Activated T-helper 17 cell treated with anti-CD3 and anti-CD28 coated beads, Interleukin-2, amount 50 U/mL, for 72 hours (primary cell): ENCODE data around the gene ATP6V1G1. TPM values are rescaled to one million over a fixed set of nuclear protein-coding genes. Genes with fewer than 3 reads are reported as not detected.
A peak's percentile ranks its signal among the peaks of the same experiment; 100 is the strongest.
"Not testable (repeated sequence)": the region's sequence is repeated elsewhere in the genome, so short reads cannot be mapped to it uniquely, and the experiment has no call there.

Experiments
- ATAC-seq: fragments of 150-1000 bp; cut with Tn5 transposase; replicated peaks from 2 replicates; pipeline ENCODE4 v1.10.0; 2021; ENCODE audit warnings: mild to moderate bottlenecking, moderate library complexity
- H3K27ac Mint-ChIP-seq: one replicate; pipeline ENCODE4 v1.8.0; 2022; ENCODE audit warnings: mixed read lengths
- H3K27me3 Mint-ChIP-seq: one replicate; pipeline ENCODE4 v1.8.0; 2022; ENCODE audit warnings: mixed read lengths
- H3K36me3 Mint-ChIP-seq: one replicate; pipeline ENCODE4 v1.8.0; 2022; ENCODE audit warnings: low read depth, mild to moderate bottlenecking, mixed read lengths
- H3K4me1 Mint-ChIP-seq: one replicate; pipeline ENCODE4 v1.8.0; 2022; ENCODE audit warnings: mixed read lengths
- H3K4me3 Mint-ChIP-seq: one replicate; pipeline ENCODE4 v1.8.0; 2022; ENCODE audit warnings: mild to moderate bottlenecking, mixed read lengths
- H3K9me3 Mint-ChIP-seq: one replicate; pipeline ENCODE4 v1.8.0; 2022; ENCODE audit warnings: mixed read lengths
- total RNA-seq, 2 donors: library from RNA; stranded (reverse); gene quantifications; one replicate each; pipeline ENCODE4 v1.2.3, GENCODE V29; 2022

The ATP6V1G1 gene
- total RNA-seq, 2 donors from 2014 or later: 33.5 to 37.9 TPM

- no peak for ATAC-seq
- Mint-ChIP-seq H3K27ac (no peak overlapping the region), H3K4me3 (no peak overlapping the region), H3K27me3 (peaks cover 17% of the 10 kb centered on the region), H3K4me1 (no peaks in the 10 kb centered on the region), H3K9me3 (peaks cover under 1% of the 10 kb centered on the region), H3K36me3 (no peaks in the 10 kb centered on the region)
Observed at GRCh38 chr9:114561771-114562170, 25.8 kb upstream of the ATP6V1G1 start.

- H3K4me3 Mint-ChIP-seq: no peak overlapping the region
Observed at GRCh38 chr9:114565204-114565603, 22.4 kb upstream of the ATP6V1G1 start.

GRCh38 chr9:114570742-114571141 is 16.8 kb upstream of the ATP6V1G1 start:
- Mint-ChIP-seq H3K4me3 (no peak overlapping the region), H3K4me1 (no peaks in the 10 kb centered on the region)
- ATAC-seq: no peak

More at GRCh38 chr9:114565204-114565603, 22.4 kb upstream of the ATP6V1G1 start:
- H3K27ac Mint-ChIP-seq: no peak overlapping the region
- ATAC-seq: no peak
- H3K27me3 Mint-ChIP-seq: peaks cover 15% of the 10 kb centered on the region
- no peaks in the 10 kb centered on the region for H3K36me3 Mint-ChIP-seq
- no peaks in the 10 kb centered on the region for H3K4me1 Mint-ChIP-seq
- H3K9me3 Mint-ChIP-seq: no peaks in the 10 kb centered on the region

GRCh38 chr9:114571391-114571790 is 16.2 kb upstream of the ATP6V1G1 start:
- Mint-ChIP-seq H3K9me3 (no peaks in the 10 kb centered on the region), H3K36me3 (no peaks in the 10 kb centered on the region), H3K27me3 (no peaks in the 10 kb centered on the region), H3K4me1 (no peaks in the 10 kb centered on the region), H3K27ac (no peak overlapping the region), H3K4me3 (no peak overlapping the region)
- no peak for ATAC-seq

More at GRCh38 chr9:114570742-114571141, 16.8 kb upstream of the ATP6V1G1 start:
- no peaks in the 10 kb centered on the region for H3K36me3 Mint-ChIP-seq
- H3K27ac Mint-ChIP-seq: no peak overlapping the region
- no peaks in the 10 kb centered on the region for H3K9me3 Mint-ChIP-seq
- no peaks in the 10 kb centered on the region for H3K27me3 Mint-ChIP-seq

- H3K4me1 Mint-ChIP-seq: no peaks in the 10 kb centered on the region
- H3K36me3 Mint-ChIP-seq: no peaks in the 10 kb centered on the region
- H3K9me3 Mint-ChIP-seq: no peaks in the 10 kb centered on the region
- ATAC-seq: no peak
- H3K27ac Mint-ChIP-seq: no peak overlapping the region
- H3K4me3 Mint-ChIP-seq: no peak overlapping the region
- no peaks in the 10 kb centered on the region for H3K27me3 Mint-ChIP-seq
Observed at GRCh38 chr9:114572199-114572598, 15.4 kb upstream of the ATP6V1G1 start.

- no peak overlapping the region for H3K27ac Mint-ChIP-seq
- no peaks in the 10 kb centered on the region for H3K36me3 Mint-ChIP-seq
- H3K4me3 Mint-ChIP-seq: no peak overlapping the region
- H3K4me1 Mint-ChIP-seq: no peaks in the 10 kb centered on the region
- no peaks in the 10 kb centered on the region for H3K27me3 Mint-ChIP-seq
- no peak for ATAC-seq
- H3K9me3 Mint-ChIP-seq: no peaks in the 10 kb centered on the region
Observed at GRCh38 chr9:114574438-114574837, 13.1 kb upstream of the ATP6V1G1 start.

- not testable (repeated sequence) for H3K4me3 Mint-ChIP-seq, H3K27ac Mint-ChIP-seq, H3K27me3 Mint-ChIP-seq, H3K4me1 Mint-ChIP-seq, H3K36me3 Mint-ChIP-seq, ATAC-seq, H3K9me3 Mint-ChIP-seq
Observed at GRCh38 chr9:114576779-114577178, 10.8 kb upstream of the ATP6V1G1 start.

GRCh38 chr9:114578134-114578533 is 9.4 kb upstream of the ATP6V1G1 start:
- not testable (repeated sequence) for H3K4me3 Mint-ChIP-seq, H3K27me3 Mint-ChIP-seq, ATAC-seq, H3K27ac Mint-ChIP-seq, H3K4me1 Mint-ChIP-seq, H3K9me3 Mint-ChIP-seq, H3K36me3 Mint-ChIP-seq

GRCh38 chr9:114580609-114581193 is 6.9 kb upstream of the ATP6V1G1 start:
- no peak for ATAC-seq
- H3K4me1 Mint-ChIP-seq: no peaks in the 10 kb centered on the region
- H3K27me3 Mint-ChIP-seq: no peaks in the 10 kb centered on the region
- no peak overlapping the region for H3K4me3 Mint-ChIP-seq
- H3K27ac Mint-ChIP-seq: no peak overlapping the region
- H3K9me3 Mint-ChIP-seq: no peaks in the 10 kb centered on the region
- no peaks in the 10 kb centered on the region for H3K36me3 Mint-ChIP-seq

- peaks cover 14% of the 10 kb centered on the region for H3K36me3 Mint-ChIP-seq
- ATAC-seq: no peak
- no peaks in the 10 kb centered on the region for H3K27me3 Mint-ChIP-seq
- no peaks in the 10 kb centered on the region for H3K9me3 Mint-ChIP-seq
- H3K27ac Mint-ChIP-seq: no peak overlapping the region
- H3K4me3 Mint-ChIP-seq: no peak overlapping the region
- H3K4me1 Mint-ChIP-seq: no peaks in the 10 kb centered on the region
Observed at GRCh38 chr9:114583371-114584155, 4.0 kb upstream of the ATP6V1G1 start.

- ATAC-seq: no peak
- Mint-ChIP-seq H3K9me3 (no peaks in the 10 kb centered on the region), H3K27ac (peak overlapping the region; percentile 100), H3K27me3 (no peaks in the 10 kb centered on the region), H3K4me3 (peak overlapping the region; percentile 91), H3K4me1 (peaks cover 29% of the 10 kb centered on the region), H3K36me3 (peaks cover 54% of the 10 kb centered on the region)
Observed at GRCh38 chr9:114588210-114588609, 641 bp downstream of the ATP6V1G1 start.

GRCh38 chr9:114588651-114589526 is 1.3 kb downstream of the ATP6V1G1 start:
- no peaks in the 10 kb centered on the region for H3K27me3 Mint-ChIP-seq
- H3K27ac Mint-ChIP-seq: peak overlapping the region; percentile 100
- H3K4me3 Mint-ChIP-seq: peak overlapping the region; percentile 91
- H3K9me3 Mint-ChIP-seq: no peaks in the 10 kb centered on the region
- H3K4me1 Mint-ChIP-seq: peaks cover 29% of the 10 kb centered on the region
- H3K36me3 Mint-ChIP-seq: peaks cover 61% of the 10 kb centered on the region
- no peak for ATAC-seq

- no peaks in the 10 kb centered on the region for H3K9me3 Mint-ChIP-seq
- H3K4me3 Mint-ChIP-seq: peak overlapping the region; percentile 83
- peaks cover 29% of the 10 kb centered on the region for H3K4me1 Mint-ChIP-seq
- H3K36me3 Mint-ChIP-seq: peaks cover 75% of the 10 kb centered on the region
- ATAC-seq: no peak
- H3K27me3 Mint-ChIP-seq: no peaks in the 10 kb centered on the region
- no peak overlapping the region for H3K27ac Mint-ChIP-seq
Observed at GRCh38 chr9:114590328-114590727, 2.8 kb downstream of the ATP6V1G1 start.

- H3K36me3 Mint-ChIP-seq: peaks cover 86% of the 10 kb centered on the region
- peak overlapping the region; percentile 83 for H3K4me3 Mint-ChIP-seq
- peak overlapping the region; percentile 90 for H3K27ac Mint-ChIP-seq
- no peaks in the 10 kb centered on the region for H3K27me3 Mint-ChIP-seq
- peaks cover 29% of the 10 kb centered on the region for H3K4me1 Mint-ChIP-seq
- no peaks in the 10 kb centered on the region for H3K9me3 Mint-ChIP-seq
- ATAC-seq: no peak
Observed at GRCh38 chr9:114591291-114591787, 3.8 kb downstream of the ATP6V1G1 start.
